Transverse colon (tissue), 4 donors: Measurements from ENCODE around the gene S1PR1. TPM values are rescaled to one million over a fixed set of nuclear protein-coding genes. Genes with fewer than 3 reads are reported as not detected.
"Not testable (repeated sequence)": the region's sequence is repeated elsewhere in the genome, so short reads cannot be mapped to it uniquely, and the experiment has no call there.

ENCODE experiments used
- DNase-seq: peaks from one replicate; pipeline ENCODE4 v3.0.0-alpha.2; 2019
- H3K27ac ChIP-seq, 4 donors: fragments of 200-600 bp; sonication (generic); 2 replicates each; pipeline ENCODE4 v1.5.1; 2016 to 2018; ENCODE audit warnings: inconsistent platforms in 4 of 4
- H3K27me3 ChIP-seq: fragments of 200-600 bp; sonication (generic); 2 replicates; pipeline ENCODE4 v1.5.1; 2017; ENCODE audit warnings: inconsistent platforms
- H3K36me3 ChIP-seq, 4 donors: fragments of 200-600 bp; sonication (generic); 2 replicates each; pipeline ENCODE4 v1.5.1; 2017 to 2019; ENCODE audit warnings: inconsistent platforms in 4 of 4
- H3K4me1 ChIP-seq, 4 donors: fragments of 200-600 bp; sonication (generic); 2 replicates each; pipeline ENCODE4 v1.5.1; 2017 to 2020; ENCODE audit warnings: inconsistent platforms in 4 of 4
- H3K4me3 ChIP-seq, 4 donors: fragments of 200-600 bp; sonication (generic); 1 replicate in 1 of 4; 2 replicates in 3 of 4; pipeline versions ENCODE4 v1.5.1 to v1.6.1; 2017 to 2019; ENCODE audit warnings: inconsistent platforms in 4 of 4
- H3K9me3 ChIP-seq, 2 donors: fragments of 200-600 bp; sonication (generic); 2 replicates each; pipeline ENCODE4 v1.5.1; 2017 to 2019; ENCODE audit warnings: inconsistent platforms in 2 of 2
- CTCF ChIP-seq, 5 experiments: fragments of 200-600 bp in 3 of 5; fragments of 450-650 bp in 2 of 5; sonication (generic) in 3 of 5; IDR thresholded peaks; 1 replicate in 2 of 5; 2 replicates in 3 of 5; pipeline ENCODE4 v1.5.1; 2016 to 2017; ENCODE audit warnings: antibody characterized with exemption in 5 of 5, inconsistent platforms in 3 of 5, mild to moderate bottlenecking in 2 of 5, moderate library complexity in 1 of 5
- EP300 ChIP-seq: sonication (generic); formaldehyde crosslinking; IDR thresholded peaks from one replicate; pipeline ENCODE4 v1.6.1; 2017; ENCODE audit warnings: antibody characterized with exemption, low read depth
- POLR2A ChIP-seq: fragments of 450-650 bp; IDR thresholded peaks from one replicate; pipeline ENCODE4 v1.6.1; 2016; ENCODE audit warnings: antibody characterized with exemption, mild to moderate bottlenecking, moderate library complexity
- POLR2AphosphoS5 ChIP-seq, 3 donors: sonication (generic); formaldehyde crosslinking; IDR thresholded peaks; one replicate each; pipeline ENCODE4 v1.6.1; 2016; ENCODE audit warnings: antibody characterized with exemption in 3 of 3
- WGBS, 2 donors: methylation state at CpG; one replicate each; pipeline ENCODE4 v1.1.5; 2018; ENCODE audit warnings: low coverage in 1 of 2; 5-methylcytosine and 5-hydroxymethylcytosine counted together
- in situ Hi-C, 4 donors: fragments of 200-750 bp; cut with MboI; loops; one replicate each; pipeline versions ENCODE4 v1.15.0 to v1.15.1; 2017; ENCODE audit warnings: low sequenced_read_pairs in 3 of 4, low pct_ligation_motif_present in 1 of 4, low pct_unique_long_range_greater_than_20kb in 1 of 4
- intact Hi-C: fragments of 100-400 bp; cut with DNase I; formaldehyde crosslinking; loops from one replicate; pipeline ENCODE4 v1.15.1; 2023; ENCODE audit warnings: low total_unique reads
- total RNA-seq, 4 donors: library from RNA; depleted of rRNA; stranded (reverse); fragments of >200 nt; gene quantifications; one replicate each; pipeline ENCODE4 v1.1.0, GENCODE V29; 2016

S1PR1 gene
- total RNA-seq, 4 donors from 2014 or later: 5.6 to 58.1 (median 10.4) TPM

- no peak for TF ChIP-seq CTCF (IDR thresholded peaks at IDR 0.05)
- TF ChIP-seq EP300: no peak
- WGBS, 2 donors: 50 to 75% methylated on average over 2 of the region's 2 CpGs
Measured at GRCh38 chr1:101216623-101217022, 20.2 kb upstream of the S1PR1 start.

GRCh38 chr1:101217148-101217547, 19.7 kb upstream of the S1PR1 start:
- 46 to 62% methylated on average over 3 of the region's 3 CpGs for WGBS, 2 donors
- H3K27ac ChIP-seq: no peak overlapping the region
- intact Hi-C loops (no loop called here), in situ Hi-C loops (no loop called here)
- DNase-seq: no peak
- no peaks in the 10 kb centered on the region for H3K9me3 ChIP-seq
- TF ChIP-seq POLR2AphosphoS5 (IDR thresholded peaks at IDR 0.05) (no peak), EP300 (no peak), POLR2A (no peak)
- H3K4me3 ChIP-seq: no peak overlapping the region
- no peaks in the 10 kb centered on the region for H3K36me3 ChIP-seq
- H3K4me1 ChIP-seq: no peaks in the 10 kb centered on the region
- H3K27me3 ChIP-seq: peaks cover 5% of the 10 kb centered on the region

More at GRCh38 chr1:101216623-101217022, 20.2 kb upstream of the S1PR1 start:
- Histone ChIP-seq H3K4me3 (no peak overlapping the region), H3K9me3 (no peaks in the 10 kb centered on the region), H3K27ac (no peak overlapping the region), H3K36me3 (no peaks in the 10 kb centered on the region), H3K27me3 (peaks cover 5% of the 10 kb centered on the region), H3K4me1 (no peaks in the 10 kb centered on the region)
- intact Hi-C loops: no loop called here
- DNase-seq: no peak
- in situ Hi-C loops: no loop called here

DNA sequence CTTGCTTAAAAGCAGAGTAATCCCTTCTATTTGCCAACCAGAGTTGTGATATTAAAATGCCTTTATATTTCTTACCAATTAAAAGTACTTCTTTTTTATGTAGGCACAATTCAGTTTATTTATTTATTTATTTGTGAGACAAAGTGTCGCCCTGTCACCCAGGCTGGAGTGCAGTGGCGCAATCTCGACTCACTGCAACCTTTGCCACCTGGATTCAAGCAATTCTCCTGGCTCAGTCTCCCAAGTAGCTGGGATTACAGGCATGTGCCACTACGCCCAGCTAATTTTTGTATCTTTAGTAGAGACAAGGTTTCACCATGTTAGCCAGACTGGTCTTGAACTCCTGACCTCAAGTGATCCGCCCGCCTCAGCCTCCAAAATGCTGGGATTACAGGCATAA, 17.9 kb upstream of the S1PR1 start:
- WGBS, 2 donors: 95 to 97% methylated on average over 6 of the region's 6 CpGs
- in situ Hi-C loops, DNase-seq: not testable (repeated sequence)

DNA sequence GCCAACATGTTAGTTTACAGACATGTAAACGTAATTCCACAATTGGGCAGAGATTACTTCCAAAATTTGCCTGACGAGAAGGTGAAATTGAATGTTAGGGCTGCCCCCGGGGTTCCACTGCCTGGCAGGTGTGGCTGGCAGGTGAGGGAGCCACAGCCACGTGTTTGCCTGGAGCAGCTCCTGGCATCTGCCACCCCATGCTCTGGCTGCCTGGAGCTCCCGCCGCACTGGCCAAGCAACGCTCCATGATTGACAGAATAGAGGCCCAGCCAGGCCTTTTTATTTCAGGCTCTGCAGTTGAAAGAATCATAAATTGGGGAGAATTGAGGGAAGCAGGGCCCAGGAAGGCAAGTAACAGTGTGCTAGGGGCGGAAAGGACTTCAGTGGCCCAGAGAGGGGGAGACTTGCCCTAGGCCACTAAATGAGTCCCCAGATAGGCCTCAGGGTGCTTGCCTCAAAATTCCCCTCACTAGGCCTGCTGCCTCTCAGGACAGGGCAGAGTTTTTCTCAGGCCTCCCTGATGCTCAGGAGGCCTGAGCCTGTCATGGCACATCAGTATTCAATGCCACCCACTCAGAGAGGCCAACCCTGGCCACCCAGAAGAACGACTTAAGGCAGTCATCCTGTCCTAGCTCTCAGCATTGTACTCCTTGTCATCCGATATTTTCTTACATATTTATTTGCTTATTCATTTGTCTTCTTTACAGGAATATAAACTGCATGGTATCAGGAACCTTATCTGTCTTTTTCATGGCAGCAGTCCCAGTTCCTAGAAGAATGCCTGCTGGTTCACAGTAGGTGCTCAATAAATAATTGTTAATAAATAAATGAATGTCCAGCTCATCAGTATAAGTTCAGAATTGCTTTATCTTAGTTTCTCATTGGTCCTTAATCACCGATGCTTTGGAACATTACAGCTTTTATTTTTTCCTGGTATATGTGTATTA, 16.6 kb upstream of the S1PR1 start:
- DNase-seq: no peak
- no peaks in the 10 kb centered on the region for H3K4me1 ChIP-seq
- no peak overlapping the region for H3K4me3 ChIP-seq
- in situ Hi-C loops (no loop called here), intact Hi-C loops (no loop called here)
- no peaks in the 10 kb centered on the region for H3K36me3 ChIP-seq
- TF ChIP-seq POLR2AphosphoS5 (IDR thresholded peaks at IDR 0.05) (no peak), POLR2A (no peak), EP300 (no peak), CTCF (IDR thresholded peaks at IDR 0.05) (no peak)
- H3K27ac ChIP-seq: no peak overlapping the region
- no peaks in the 10 kb centered on the region for H3K27me3 ChIP-seq
- H3K9me3 ChIP-seq: no peaks in the 10 kb centered on the region
- WGBS, 2 donors: 86 to 87% methylated on average over 5 to 11 of the region's 11 CpGs

More for the DNA sequence above, 17.9 kb upstream of the S1PR1 start:
- H3K4me1 ChIP-seq, intact Hi-C loops, H3K27ac ChIP-seq, H3K27me3 ChIP-seq, H3K4me3 ChIP-seq, H3K36me3 ChIP-seq, H3K9me3 ChIP-seq: not testable (repeated sequence)

- no peak for DNase-seq
- no peaks in the 10 kb centered on the region for H3K27me3 ChIP-seq
- H3K36me3 ChIP-seq: no peaks in the 10 kb centered on the region
- in situ Hi-C loops: no loop called here
- H3K27ac ChIP-seq: no peak overlapping the region
- H3K4me3 ChIP-seq: no peak overlapping the region
- 87 to 90% methylated on average over 3 to 4 of the region's 4 CpGs for WGBS, 2 donors
- no peaks in the 10 kb centered on the region for H3K4me1 ChIP-seq
- intact Hi-C loops: no loop called here
- TF ChIP-seq POLR2AphosphoS5 (IDR thresholded peaks at IDR 0.05): no peak
- no peak for TF ChIP-seq EP300
- no peak for TF ChIP-seq POLR2A
- TF ChIP-seq CTCF (IDR thresholded peaks at IDR 0.05): no peak
- no peaks in the 10 kb centered on the region for H3K9me3 ChIP-seq
Measured at GRCh38 chr1:101220906-101221305, 15.9 kb upstream of the S1PR1 start.
